RCC 7860 (cell line): ENCODE results near the gene ZNF276.
"Not testable (repeated sequence)": the region's sequence is repeated elsewhere in the genome, so short reads cannot be mapped to it uniquely, and the experiment has no call there.

Experiments used
- DNase-seq: peaks from one replicate; pipeline ENCODE4 v3.0.0-alpha.2; 2015; ENCODE audit warnings: low spot score
- FAIRE-seq: peaks from 2 replicates; lab custom pipeline; 2012; peaks lifted over from hg19 to GRCh38; lab: Jason Lieb, UNC

ZNF276 gene

DNA sequence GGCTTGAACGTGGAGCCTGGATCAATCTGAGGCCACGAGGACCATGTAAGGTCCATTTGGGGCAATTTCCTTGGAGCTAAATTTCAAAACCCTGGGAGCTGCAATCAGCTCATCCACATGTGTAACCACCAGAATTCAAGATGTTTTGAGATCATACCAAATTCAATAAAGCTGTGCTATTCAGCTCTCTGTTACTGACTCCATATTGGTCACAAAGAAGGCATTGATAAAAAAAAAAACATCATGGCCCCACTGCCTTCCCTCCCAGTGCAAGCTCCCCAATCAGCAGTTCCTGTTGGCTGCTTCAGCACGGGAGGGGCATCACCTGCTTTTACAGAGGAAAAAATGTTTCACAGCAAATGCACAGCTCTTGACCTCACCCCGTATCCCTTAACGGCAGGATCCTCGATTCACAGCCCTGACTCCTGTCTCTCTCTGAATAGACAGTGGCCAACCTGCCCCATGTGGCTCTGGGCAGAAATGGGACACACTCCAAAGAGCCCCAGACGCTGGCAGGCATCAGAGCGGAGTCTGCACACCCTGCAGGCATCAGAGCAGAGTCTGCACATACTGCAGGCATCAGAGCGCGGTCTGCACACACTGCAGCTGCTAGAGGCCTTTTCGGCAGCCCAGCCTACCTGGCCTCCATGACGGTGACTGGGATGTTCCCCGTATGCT lies 58.0 kb downstream of the ZNF276 start:
- DNase-seq: no peak
- no peak for FAIRE-seq

DNA sequence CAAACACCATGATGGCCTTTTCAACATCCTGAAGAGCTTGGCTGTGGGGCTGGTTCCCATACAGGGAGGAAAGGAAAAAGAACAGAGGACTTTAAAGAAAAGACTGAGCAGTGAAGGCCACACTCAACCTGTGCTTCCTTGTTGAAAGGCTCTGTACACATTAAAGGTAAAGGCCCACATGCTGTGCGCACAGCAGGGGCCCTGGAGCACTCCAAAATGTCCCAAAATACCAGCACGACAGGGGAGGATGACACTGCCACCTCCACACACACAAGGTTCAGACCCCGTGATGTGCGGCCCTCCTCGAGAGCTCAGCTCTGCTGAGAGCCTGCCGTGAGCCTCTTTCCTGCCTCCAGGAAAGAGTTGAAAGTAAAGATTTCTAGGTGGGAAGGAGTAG lies 58.6 kb downstream of the ZNF276 start:
- FAIRE-seq (no peak), DNase-seq (no peak)

DNA sequence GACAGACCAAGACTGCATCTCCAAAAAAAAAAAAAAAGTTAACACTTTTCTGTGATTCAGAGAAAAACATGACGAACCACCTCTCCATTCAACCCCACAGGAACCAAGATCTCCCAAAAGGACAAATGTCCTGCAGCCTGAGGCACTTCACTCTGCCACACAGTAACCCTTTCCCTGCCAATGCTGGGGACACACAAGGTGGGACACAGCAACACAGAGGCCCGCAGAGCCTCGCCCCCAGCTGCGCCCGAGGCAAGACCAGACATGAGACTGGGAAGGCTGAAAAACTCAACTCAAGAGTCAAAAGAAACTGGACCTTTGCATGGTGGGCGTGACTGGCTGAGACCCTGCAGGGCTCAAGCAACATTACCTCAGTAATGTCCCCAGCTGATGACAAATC lies 61.2 kb downstream of the ZNF276 start:
- FAIRE-seq (no peak), DNase-seq (no peak)

- FAIRE-seq, DNase-seq: not testable (repeated sequence)
Observed at GRCh38 chr16:89783952-89784351, 62.6 kb downstream of the ZNF276 start.

- DNase-seq (no peak), FAIRE-seq (no peak)
Observed at GRCh38 chr16:89784406-89784805, 63.1 kb downstream of the ZNF276 start.

DNA sequence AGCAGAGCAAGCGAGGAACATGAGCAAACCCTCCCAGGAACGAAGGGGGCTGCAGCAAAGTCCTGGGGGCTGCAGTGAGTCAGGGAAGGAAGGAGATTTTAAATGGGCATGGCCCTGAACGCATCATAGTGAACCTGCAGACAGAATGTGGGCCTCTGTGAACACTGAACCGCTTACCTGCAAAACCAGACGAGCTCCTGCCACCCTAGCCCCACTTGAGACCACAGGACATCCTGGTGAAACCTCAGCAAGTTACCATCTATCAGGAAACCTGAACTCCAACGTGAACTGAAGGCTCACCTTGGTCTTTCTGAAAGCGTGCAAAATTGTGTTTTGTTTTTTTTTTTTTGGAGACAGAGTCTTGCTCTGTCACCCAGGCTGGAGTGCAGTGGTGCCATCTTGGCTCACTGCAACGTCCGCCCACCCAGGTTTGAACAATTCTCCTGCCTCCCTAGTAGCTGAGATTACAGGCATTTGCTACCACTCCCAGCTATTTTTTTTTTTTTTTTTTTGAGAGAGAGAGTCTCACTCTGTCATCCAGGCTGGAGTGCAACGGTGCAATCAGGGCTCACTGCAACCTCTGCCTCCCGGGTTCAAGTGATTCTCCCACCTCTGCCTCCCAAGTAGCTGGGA lies 64.3 kb downstream of the ZNF276 start:
- no peak for DNase-seq

GRCh38 chr16:89786474-89787364 lies 65.4 kb downstream of the ZNF276 start:
- FAIRE-seq: no peak
- no peak for DNase-seq

More for the DNA sequence above, 64.3 kb downstream of the ZNF276 start:
- no peak for FAIRE-seq

DNA sequence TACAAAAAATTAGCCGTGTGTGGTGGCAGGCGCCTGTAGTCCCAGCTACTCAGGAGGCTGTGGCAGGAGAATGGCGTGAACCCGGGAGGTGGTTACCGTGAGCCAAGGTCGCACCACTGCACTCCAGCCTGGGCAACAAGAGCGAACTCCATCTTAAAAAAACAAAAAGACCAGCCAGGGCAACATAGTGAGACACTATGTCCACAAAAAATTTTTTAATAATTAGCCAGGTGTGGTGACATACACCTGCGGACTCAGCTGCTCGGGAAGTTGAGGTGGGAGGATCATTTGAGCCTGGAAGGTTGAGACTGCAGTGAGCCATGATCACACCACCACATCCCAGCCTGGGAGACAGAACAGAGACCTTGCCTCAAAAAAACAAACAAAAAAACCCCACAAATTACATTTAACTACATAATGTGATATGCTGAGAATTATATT lies 66.0 kb downstream of the ZNF276 start:
- no peak for DNase-seq
- no peak for FAIRE-seq
